Measurements from ENCODE around the gene NBEAL2.

NBEAL2 gene

GRCh38 chr3:47001731-47002170, 22.3 kb downstream of the NBEAL2 start:
- DNase-seq (ENCODE audit: low read depth, low spot score), result no peak
- POLR2A ChIA-PET, result no interaction called here
- CTCF ChIA-PET, result interaction anchor here (1.5 kb wide), 1 partner anchor 78 kb away, joined by 4 read pairs; no protein-coding TSS in a partner anchor
- H3K4me3 ChIP-seq (ENCODE audit: low read depth, low read length), result no peak overlapping the region
- TF ChIP-seq CTCF (IDR thresholded peaks at IDR 0.05; ENCODE audit: insufficient read depth, low read length, missing control alignments), result no peak

- CTCF ChIA-PET, result interaction anchor here (1.5 kb wide), 1 partner anchor 79 kb away, joined by 4 read pairs; no protein-coding TSS in a partner anchor
- no peak for TF ChIP-seq CTCF (IDR thresholded peaks at IDR 0.05; ENCODE audit: insufficient read depth, low read length, missing control alignments)
- POLR2A ChIA-PET, result no interaction called here
- no peak overlapping the region for H3K4me3 ChIP-seq (ENCODE audit: low read depth, low read length)
- no peak for DNase-seq (ENCODE audit: low read depth, low spot score)
Observed at GRCh38 chr3:47002171-47003055, 22.9 kb downstream of the NBEAL2 start.

- no peak for DNase-seq (ENCODE audit: low read depth, low spot score)
- ChIA-PET POLR2A (interaction anchor here (0.6 kb wide), 1 partner anchor 26 kb away, joined by 3 read pairs; no protein-coding TSS in a partner anchor), CTCF (interaction anchor here (1.5 kb wide), 1 partner anchor 79 kb away, joined by 4 read pairs; no protein-coding TSS in a partner anchor)
- no peak for TF ChIP-seq CTCF (IDR thresholded peaks at IDR 0.05; ENCODE audit: insufficient read depth, low read length, missing control alignments)
- H3K4me3 ChIP-seq (ENCODE audit: low read depth, low read length), result no peak overlapping the region
Observed at GRCh38 chr3:47003056-47003410, 23.6 kb downstream of the NBEAL2 start.

DNA sequence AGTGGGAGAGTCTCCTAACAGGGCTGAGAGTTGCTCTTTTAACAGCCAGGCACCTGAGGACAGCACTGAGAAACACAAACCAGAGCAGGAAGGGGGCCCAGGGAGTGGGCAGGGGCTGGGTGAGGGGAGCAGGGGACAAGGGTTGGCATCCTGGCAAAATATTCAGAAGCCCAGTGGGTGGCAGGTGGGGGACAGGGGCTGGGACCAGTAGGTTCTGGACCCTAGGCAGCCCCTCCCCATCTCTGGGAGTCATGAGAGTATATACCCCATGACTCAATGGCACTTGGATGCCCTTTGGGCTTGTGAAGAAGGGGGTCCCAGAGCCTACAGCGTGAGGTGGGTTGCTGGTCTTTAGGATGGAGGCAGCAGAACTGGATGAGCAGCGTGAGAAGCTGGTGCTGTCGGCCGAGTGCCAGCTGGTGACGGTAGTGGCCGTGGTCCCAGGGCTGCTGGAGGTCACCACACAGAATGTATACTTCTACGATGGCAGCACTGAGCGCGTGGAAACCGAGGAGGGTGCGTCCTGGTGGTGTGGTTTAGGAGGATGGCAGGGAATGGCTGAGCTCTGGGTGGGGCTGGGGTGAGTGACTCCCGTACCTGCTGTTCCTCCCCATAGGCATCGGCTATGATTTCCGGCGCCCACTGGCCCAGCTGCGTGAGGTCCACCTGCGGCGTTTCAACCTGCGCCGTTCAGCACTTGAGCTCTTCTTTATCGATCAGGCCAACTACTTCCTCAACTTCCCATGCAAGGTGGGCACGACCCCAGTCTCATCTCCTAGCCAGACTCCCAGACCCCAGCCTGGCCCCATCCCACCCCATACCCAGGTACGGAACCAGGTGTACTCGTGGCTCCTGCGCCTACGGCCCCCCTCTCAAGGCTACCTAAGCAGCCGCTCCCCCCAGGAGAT, 24.2 kb downstream of the NBEAL2 start:
- no peak for TF ChIP-seq CTCF (IDR thresholded peaks at IDR 0.05; ENCODE audit: insufficient read depth, low read length, missing control alignments)
- H3K4me3 ChIP-seq (ENCODE audit: low read depth, low read length), result no peak overlapping the region
- DNase-seq (ENCODE audit: low read depth, low spot score), result no peak
- ChIA-PET CTCF (no interaction called here), POLR2A (interaction anchor here (0.6 kb wide), 1 partner anchor 27 kb away, joined by 3 read pairs; no protein-coding TSS in a partner anchor)

DNA sequence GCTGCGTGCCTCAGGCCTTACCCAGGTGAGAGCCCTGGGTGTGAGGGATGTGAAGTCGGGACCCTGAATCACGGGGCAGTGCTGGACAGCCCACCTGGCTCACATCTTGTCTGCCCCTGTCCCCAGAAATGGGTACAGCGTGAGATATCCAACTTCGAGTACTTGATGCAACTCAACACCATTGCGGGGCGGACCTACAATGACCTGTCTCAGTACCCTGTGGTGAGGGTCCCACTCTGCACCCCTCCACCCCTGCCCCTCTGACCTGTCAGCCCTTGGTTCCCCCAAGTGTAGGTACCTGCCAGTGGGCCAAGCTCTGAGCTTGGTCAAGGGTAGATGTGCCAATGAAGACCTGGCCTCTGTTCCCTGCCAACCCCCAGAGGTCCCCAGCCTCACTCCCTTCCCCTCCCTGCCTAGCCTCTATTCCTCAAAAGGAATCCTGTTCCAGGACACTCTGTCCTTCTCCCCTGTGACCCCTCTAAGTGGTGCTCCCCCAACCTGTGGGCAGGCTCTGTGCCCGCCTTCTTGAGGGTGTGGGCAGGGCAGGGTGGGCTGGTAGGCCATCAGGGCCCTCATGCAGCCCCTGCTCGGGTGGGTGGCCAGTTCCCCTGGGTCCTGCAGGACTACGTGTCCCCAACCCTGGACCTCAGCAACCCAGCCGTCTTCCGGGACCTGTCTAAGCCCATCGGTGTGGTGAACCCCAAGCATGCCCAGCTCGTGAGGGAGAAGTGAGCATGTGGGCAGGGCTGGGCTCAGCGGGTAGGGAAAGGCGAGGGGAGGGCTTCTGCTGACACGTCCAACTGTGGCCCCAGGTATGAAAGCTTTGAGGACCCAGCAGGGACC, 25.1 kb downstream of the NBEAL2 start:
- no peak overlapping the region for H3K4me3 ChIP-seq (ENCODE audit: low read depth, low read length)
- ChIA-PET CTCF (interaction anchor here (1.1 kb wide), 1 partner anchor 8 kb away, joined by 4 read pairs; no protein-coding TSS in a partner anchor), POLR2A (no interaction called here)
- TF ChIP-seq CTCF (IDR thresholded peaks at IDR 0.05; ENCODE audit: insufficient read depth, low read length, missing control alignments), result no peak
- no peak for DNase-seq (ENCODE audit: low read depth, low spot score)
